Measurements from ENCODE around the gene GATAD1. TPM values are rescaled to one million over a fixed set of nuclear protein-coding genes. Genes with fewer than 3 reads are reported as not detected.

GATAD1 gene
- total and polyA plus RNA-seq, 2 of the 4 experiments (the other 2 are of a cell fraction): 9.3 to 15.2 TPM

DNA sequence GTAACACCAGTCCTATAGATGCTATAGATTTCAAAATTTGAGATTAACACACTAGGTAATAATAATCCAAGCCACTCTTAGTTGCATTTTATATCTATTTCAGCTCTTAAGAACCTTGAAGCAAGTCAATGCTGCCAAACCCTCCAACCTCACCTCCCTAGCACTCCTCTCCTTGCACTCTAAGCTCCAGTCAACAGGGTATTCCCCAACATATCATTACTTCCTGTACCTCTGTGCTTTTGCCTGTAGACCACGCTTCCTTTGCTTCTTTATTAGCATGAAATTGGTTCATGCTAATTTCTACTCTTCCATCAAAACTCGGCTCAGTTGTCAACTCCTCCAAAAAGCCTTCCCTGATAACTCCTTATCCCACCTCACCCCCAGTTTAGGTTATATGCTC is 56.5 kb downstream of the GATAD1 start:
- in situ Hi-C loops (cut with MboI; ENCODE audit: low sequenced_read_pairs) (no loop called here), dilution Hi-C loops (cut with HindIII; ENCODE audit: low sequenced_read_pairs, unreplicated experiment) (no loop called here)
- H3K36me3 ChIP-seq (ENCODE audit: control insufficient read depth, insufficient read depth, low read length): peaks cover 16% of the 10 kb centered on the region

More for the DNA sequence above, 56.5 kb downstream of the GATAD1 start:
- Histone ChIP-seq H3K4me3 (ENCODE audit: insufficient read depth, low read depth, low read length) (no peak overlapping the region), H4K8ac (ENCODE audit: low read depth in 2 of 2, low read length in 2 of 2) (no peak overlapping the region), H2AK9ac (replicated peaks; ENCODE audit: low read depth, low read length, poor library complexity) (no peak overlapping the region), H3K14ac (replicated peaks; ENCODE audit: low read depth, low read length) (no peak overlapping the region), H2AFZ (replicated peaks; ENCODE audit: low read length, poor library complexity) (no peak overlapping the region), H3K27me3 (ENCODE audit: control insufficient read depth, insufficient read depth, low read length) (no peaks in the 10 kb centered on the region), H3K18ac (ENCODE audit: low read depth, low read length) (no peak overlapping the region), H4K5ac (ENCODE audit: low read depth, low read length) (no peak overlapping the region), H3K9me3 (ENCODE audit: control insufficient read depth, insufficient read depth, low read length) (no peaks in the 10 kb centered on the region), H2BK15ac (ENCODE audit: low read depth, low read length) (no peak overlapping the region), H3K9ac (ENCODE audit: low read depth, low read length) (no peak overlapping the region), H4K20me1 (ENCODE audit: insufficient read depth, low read length) (no peaks in the 10 kb centered on the region), H3K23ac (ENCODE audit: low read depth, low read length) (no peak overlapping the region), H3K4me1 (ENCODE audit: control insufficient read depth, insufficient read depth, low read length) (no peaks in the 10 kb centered on the region), H4K91ac (ENCODE audit: insufficient read depth, low read depth, low read length) (no peak overlapping the region), H3K4ac (ENCODE audit: low read depth, low read length) (no peak overlapping the region), H3K4me2 (ENCODE audit: low read depth, low read length) (no peak overlapping the region), H2BK20ac (ENCODE audit: low read depth, low read length) (no peak overlapping the region), H3K27ac (ENCODE audit: insufficient read depth, low read length) (no peak overlapping the region), H3K79me1 (ENCODE audit: low read depth in 1 of 2, low read length in 2 of 2) (no peaks in the 10 kb centered on the region), H3K56ac (ENCODE audit: extremely low read depth, insufficient read depth, low read length) (no peak overlapping the region), H2BK120ac (ENCODE audit: low read depth, low read length) (no peak overlapping the region), H2AK5ac (ENCODE audit: low read depth, low read length) (no peak overlapping the region), H2BK5ac (ENCODE audit: low read depth, low read length, poor library complexity, severe bottlenecking) (no peak overlapping the region), H3K9me1 (ENCODE audit: insufficient read depth, low read length) (no peaks in the 10 kb centered on the region; the same call in 1 of the 2 replicates)
- TF ChIP-seq, protein P1, sequence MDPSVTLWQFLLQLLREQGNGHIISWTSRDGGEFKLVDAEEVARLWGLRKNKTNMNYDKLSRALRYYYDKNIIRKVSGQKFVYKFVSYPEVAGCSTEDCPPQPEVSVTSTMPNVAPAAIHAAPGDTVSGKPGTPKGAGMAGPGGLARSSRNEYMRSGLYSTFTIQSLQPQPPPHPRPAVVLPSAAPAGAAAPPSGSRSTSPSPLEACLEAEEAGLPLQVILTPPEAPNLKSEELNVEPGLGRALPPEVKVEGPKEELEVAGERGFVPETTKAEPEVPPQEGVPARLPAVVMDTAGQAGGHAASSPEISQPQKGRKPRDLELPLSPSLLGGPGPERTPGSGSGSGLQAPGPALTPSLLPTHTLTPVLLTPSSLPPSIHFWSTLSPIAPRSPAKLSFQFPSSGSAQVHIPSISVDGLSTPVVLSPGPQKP (IDR thresholded peaks at IDR 0.05; ENCODE audit: borderline replicate concordance, low read depth, low read length): no peak
- TF ChIP-seq RAD21 (IDR thresholded peaks at IDR 0.05; ENCODE audit: low read length): no peak
- no peak for TF ChIP-seq MAFK (IDR thresholded peaks at IDR 0.05; ENCODE audit: low read depth, low read length)
- no peak for TF ChIP-seq NFE2L2 (IDR thresholded peaks at IDR 0.05; ENCODE audit: low read depth, low read length)
- no peak for TF ChIP-seq MAZ (IDR thresholded peaks at IDR 0.05; ENCODE audit: borderline replicate concordance, low read depth, low read length)
- TF ChIP-seq, protein P2, sequence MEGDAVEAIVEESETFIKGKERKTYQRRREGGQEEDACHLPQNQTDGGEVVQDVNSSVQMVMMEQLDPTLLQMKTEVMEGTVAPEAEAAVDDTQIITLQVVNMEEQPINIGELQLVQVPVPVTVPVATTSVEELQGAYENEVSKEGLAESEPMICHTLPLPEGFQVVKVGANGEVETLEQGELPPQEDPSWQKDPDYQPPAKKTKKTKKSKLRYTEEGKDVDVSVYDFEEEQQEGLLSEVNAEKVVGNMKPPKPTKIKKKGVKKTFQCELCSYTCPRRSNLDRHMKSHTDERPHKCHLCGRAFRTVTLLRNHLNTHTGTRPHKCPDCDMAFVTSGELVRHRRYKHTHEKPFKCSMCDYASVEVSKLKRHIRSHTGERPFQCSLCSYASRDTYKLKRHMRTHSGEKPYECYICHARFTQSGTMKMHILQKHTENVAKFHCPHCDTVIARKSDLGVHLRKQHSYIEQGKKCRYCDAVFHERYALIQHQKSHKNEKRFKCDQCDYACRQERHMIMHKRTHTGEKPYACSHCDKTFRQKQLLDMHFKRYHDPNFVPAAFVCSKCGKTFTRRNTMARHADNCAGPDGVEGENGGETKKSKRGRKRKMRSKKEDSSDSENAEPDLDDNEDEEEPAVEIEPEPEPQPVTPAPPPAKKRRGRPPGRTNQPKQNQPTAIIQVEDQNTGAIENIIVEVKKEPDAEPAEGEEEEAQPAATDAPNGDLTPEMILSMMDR (conservative IDR thresholded peaks at IDR 0.05; ENCODE audit: low read depth, low read length): no peak
- no peak for TF ChIP-seq SMC3 (IDR thresholded peaks at IDR 0.05; ENCODE audit: low read depth, low read length)
- no peak for TF ChIP-seq MXI1 (IDR thresholded peaks at IDR 0.05; ENCODE audit: borderline replicate concordance, low read depth, low read length)
- TF ChIP-seq CHD1 (IDR thresholded peaks at IDR 0.05; ENCODE audit: low read depth, low read length): no peak
- no peak for TF ChIP-seq BHLHE40 (IDR thresholded peaks at IDR 0.05; ENCODE audit: low read depth, low read length)
- no peak for TF ChIP-seq RFX5 (IDR thresholded peaks at IDR 0.05; ENCODE audit: low read depth, low read length)
- TF ChIP-seq, protein P3, sequence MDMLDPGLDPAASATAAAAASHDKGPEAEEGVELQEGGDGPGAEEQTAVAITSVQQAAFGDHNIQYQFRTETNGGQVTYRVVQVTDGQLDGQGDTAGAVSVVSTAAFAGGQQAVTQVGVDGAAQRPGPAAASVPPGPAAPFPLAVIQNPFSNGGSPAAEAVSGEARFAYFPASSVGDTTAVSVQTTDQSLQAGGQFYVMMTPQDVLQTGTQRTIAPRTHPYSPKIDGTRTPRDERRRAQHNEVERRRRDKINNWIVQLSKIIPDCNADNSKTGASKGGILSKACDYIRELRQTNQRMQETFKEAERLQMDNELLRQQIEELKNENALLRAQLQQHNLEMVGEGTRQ (IDR thresholded peaks at IDR 0.05; ENCODE audit: low read depth, low read length): no peak
- TF ChIP-seq CEBPB (IDR thresholded peaks at IDR 0.05; ENCODE audit: low read depth, low read length): no peak
- no peak for TF ChIP-seq POLR2A (IDR thresholded peaks at IDR 0.05; ENCODE audit: low read depth, low read length)
- TF ChIP-seq RCOR1 (IDR thresholded peaks at IDR 0.05; ENCODE audit: insufficient replicate concordance, low read length): no peak
- TF ChIP-seq FOS (IDR thresholded peaks at IDR 0.05; ENCODE audit: low read depth, low read length): no peak
- no peak for ATAC-seq (ENCODE audit: low read depth)
- DNase-seq: no peak
- BruUV-seq (replicated peaks): no TSS peak
- intact Hi-C loops (cut with micrococcal nuclease): no loop called here
- WGBS, 2 experiments (ENCODE audit: extremely low coverage in 2 of 2, insufficient read length in 1 of 2): 67% methylated on average over 1 of the region's 2 CpGs; no CpG with 5 or more reads in 1 of the 2 experiments
- POLR2A ChIA-PET (ENCODE audit: unreplicated experiment): no interaction called here
- CTCF ChIA-PET: no interaction called here
